ENCODE measurements around the gene GAGE12D.
"Not testable (repeated sequence)": the region's sequence is repeated elsewhere in the genome, so short reads cannot be mapped to it uniquely, and the experiment has no call there.

GAGE12D gene, protein sequence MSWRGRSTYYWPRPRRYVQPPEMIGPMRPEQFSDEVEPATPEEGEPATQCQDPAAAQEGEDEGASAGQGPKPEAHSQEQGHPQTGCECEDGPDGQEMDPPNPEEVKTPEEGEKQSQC

DNA sequence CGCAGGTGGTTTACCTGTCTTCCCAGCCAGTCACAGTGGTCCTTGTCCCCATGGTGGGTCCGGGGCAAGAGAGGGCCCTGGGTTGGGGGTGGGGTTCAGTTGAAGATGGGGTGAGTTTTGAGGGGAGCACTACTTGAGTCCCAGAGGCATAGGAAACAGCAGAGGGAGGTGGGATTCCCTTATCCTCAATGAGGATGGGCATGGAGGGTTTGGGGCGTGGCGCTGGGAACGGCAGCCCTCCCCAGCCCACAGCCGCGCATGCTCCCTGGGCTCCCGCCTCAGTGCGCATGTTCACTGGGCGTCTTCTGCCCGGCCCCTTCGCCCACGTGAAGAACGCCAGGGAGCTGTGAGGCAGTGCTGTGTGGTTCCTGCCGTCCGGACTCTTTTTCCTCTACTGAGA lies at the start of gene GAGE12D:
Gene GAGE12D, plus strand, starts transcription at position 301 of the 400 bp plus-strand sequence. CDS start 1,155 bp downstream, outside the sequence.
- H3K27ac ChIP-seq (ENCODE audit: low read length); H3K9ac ChIP-seq (ENCODE audit: low read length in 2 of 2); H3K9me3 ChIP-seq (ENCODE audit: control insufficient read depth in 2 of 2, low read length in 2 of 2); H3K27me3 ChIP-seq (ENCODE audit: control insufficient read depth in 1 of 2, insufficient read depth in 2 of 2, low read length in 2 of 2); H3K4me1 ChIP-seq (ENCODE audit: control insufficient read depth, insufficient read depth, low read length); H3K36me3 ChIP-seq (ENCODE audit: control insufficient read depth in 2 of 2, insufficient read depth in 2 of 2, low read length in 2 of 2); H3K4me3 ChIP-seq (ENCODE audit: low read length in 2 of 2): not testable (repeated sequence)

DNA sequence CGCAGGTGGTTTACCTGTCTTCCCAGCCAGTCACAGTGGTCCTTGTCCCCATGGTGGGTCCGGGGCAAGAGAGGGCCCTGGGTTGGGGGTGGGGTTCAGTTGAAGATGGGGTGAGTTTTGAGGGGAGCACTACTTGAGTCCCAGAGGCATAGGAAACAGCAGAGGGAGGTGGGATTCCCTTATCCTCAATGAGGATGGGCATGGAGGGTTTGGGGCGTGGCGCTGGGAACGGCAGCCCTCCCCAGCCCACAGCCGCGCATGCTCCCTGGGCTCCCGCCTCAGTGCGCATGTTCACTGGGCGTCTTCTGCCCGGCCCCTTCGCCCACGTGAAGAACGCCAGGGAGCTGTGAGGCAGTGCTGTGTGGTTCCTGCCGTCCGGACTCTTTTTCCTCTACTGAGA lies 9.7 kb upstream of the GAGE12D start, which contains the start of gene GAGE12C:
Gene GAGE12C, plus strand, starts transcription at position 301 of the 400 bp plus-strand sequence. CDS start 1,155 bp downstream, outside the sequence.
- H3K4me3 ChIP-seq (ENCODE audit: low read length in 2 of 2); H3K27me3 ChIP-seq (ENCODE audit: control insufficient read depth in 1 of 2, insufficient read depth in 2 of 2, low read length in 2 of 2); H3K36me3 ChIP-seq (ENCODE audit: control insufficient read depth in 2 of 2, insufficient read depth in 2 of 2, low read length in 2 of 2); H3K9me3 ChIP-seq (ENCODE audit: control insufficient read depth in 2 of 2, low read length in 2 of 2); H3K27ac ChIP-seq (ENCODE audit: low read length); H3K9ac ChIP-seq (ENCODE audit: low read length in 2 of 2); H3K4me1 ChIP-seq (ENCODE audit: control insufficient read depth, insufficient read depth, low read length): not testable (repeated sequence)

DNA sequence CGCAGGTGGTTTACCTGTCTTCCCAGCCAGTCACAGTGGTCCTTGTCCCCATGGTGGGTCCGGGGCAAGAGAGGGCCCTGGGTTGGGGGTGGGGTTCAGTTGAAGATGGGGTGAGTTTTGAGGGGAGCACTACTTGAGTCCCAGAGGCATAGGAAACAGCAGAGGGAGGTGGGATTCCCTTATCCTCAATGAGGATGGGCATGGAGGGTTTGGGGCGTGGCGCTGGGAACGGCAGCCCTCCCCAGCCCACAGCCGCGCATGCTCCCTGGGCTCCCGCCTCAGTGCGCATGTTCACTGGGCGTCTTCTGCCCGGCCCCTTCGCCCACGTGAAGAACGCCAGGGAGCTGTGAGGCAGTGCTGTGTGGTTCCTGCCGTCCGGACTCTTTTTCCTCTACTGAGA lies 9.5 kb downstream of the GAGE12D start, which contains the start of gene GAGE12E:
Gene GAGE12E, plus strand, starts transcription at position 301 of the 400 bp plus-strand sequence. CDS start 1,155 bp downstream, outside the sequence.
- not testable (repeated sequence) for H3K9ac ChIP-seq (ENCODE audit: low read length in 2 of 2); H3K4me3 ChIP-seq (ENCODE audit: low read length in 2 of 2); H3K27ac ChIP-seq (ENCODE audit: low read length); H3K9me3 ChIP-seq (ENCODE audit: control insufficient read depth in 2 of 2, low read length in 2 of 2); H3K36me3 ChIP-seq (ENCODE audit: control insufficient read depth in 2 of 2, insufficient read depth in 2 of 2, low read length in 2 of 2); H3K27me3 ChIP-seq (ENCODE audit: control insufficient read depth in 1 of 2, insufficient read depth in 2 of 2, low read length in 2 of 2); H3K4me1 ChIP-seq (ENCODE audit: control insufficient read depth, insufficient read depth, low read length)

DNA sequence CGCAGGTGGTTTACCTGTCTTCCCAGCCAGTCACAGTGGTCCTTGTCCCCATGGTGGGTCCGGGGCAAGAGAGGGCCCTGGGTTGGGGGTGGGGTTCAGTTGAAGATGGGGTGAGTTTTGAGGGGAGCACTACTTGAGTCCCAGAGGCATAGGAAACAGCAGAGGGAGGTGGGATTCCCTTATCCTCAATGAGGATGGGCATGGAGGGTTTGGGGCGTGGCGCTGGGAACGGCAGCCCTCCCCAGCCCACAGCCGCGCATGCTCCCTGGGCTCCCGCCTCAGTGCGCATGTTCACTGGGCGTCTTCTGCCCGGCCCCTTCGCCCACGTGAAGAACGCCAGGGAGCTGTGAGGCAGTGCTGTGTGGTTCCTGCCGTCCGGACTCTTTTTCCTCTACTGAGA lies 19.0 kb downstream of the GAGE12D start, which contains the start of gene GAGE12F:
Gene GAGE12F, plus strand, starts transcription at position 301 of the 400 bp plus-strand sequence. CDS start 1,155 bp downstream, outside the sequence.
- not testable (repeated sequence) for H3K4me3 ChIP-seq (ENCODE audit: low read length in 2 of 2); H3K27me3 ChIP-seq (ENCODE audit: control insufficient read depth in 1 of 2, insufficient read depth in 2 of 2, low read length in 2 of 2)

DNA sequence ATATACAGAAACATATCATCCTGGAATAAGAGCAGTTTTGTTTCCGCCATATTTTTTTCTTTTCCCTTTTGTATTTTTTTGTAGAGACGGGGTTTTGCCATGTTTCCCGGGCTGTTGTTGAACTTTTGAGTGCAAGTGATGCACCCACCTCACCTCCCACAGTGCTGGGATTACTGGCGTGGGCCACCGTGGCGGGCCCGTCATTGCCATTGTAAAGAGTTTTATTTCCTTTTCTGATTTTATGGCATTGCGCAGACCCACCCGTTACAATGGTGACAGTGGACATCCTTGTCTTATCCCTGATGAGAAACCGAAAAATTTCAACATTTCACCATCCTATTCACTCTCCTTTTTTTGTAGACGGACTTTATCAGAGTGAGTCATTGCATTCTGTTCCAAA lies 27.2 kb downstream of the GAGE12D start:
- not testable (repeated sequence) for H3K4me1 ChIP-seq (ENCODE audit: control insufficient read depth, insufficient read depth, low read length); H3K9me3 ChIP-seq (ENCODE audit: control insufficient read depth in 2 of 2, low read length in 2 of 2); H3K27ac ChIP-seq (ENCODE audit: low read length); H3K36me3 ChIP-seq (ENCODE audit: control insufficient read depth in 2 of 2, insufficient read depth in 2 of 2, low read length in 2 of 2); H3K27me3 ChIP-seq (ENCODE audit: control insufficient read depth in 1 of 2, insufficient read depth in 2 of 2, low read length in 2 of 2); H3K4me3 ChIP-seq (ENCODE audit: low read length in 2 of 2); H3K9ac ChIP-seq (ENCODE audit: low read length in 2 of 2)

More for the DNA sequence above, 19.0 kb downstream of the GAGE12D start, which contains the start of gene GAGE12F:
- H3K9ac ChIP-seq (ENCODE audit: low read length in 2 of 2); H3K36me3 ChIP-seq (ENCODE audit: control insufficient read depth in 2 of 2, insufficient read depth in 2 of 2, low read length in 2 of 2); H3K27ac ChIP-seq (ENCODE audit: low read length); H3K4me1 ChIP-seq (ENCODE audit: control insufficient read depth, insufficient read depth, low read length); H3K9me3 ChIP-seq (ENCODE audit: control insufficient read depth in 2 of 2, low read length in 2 of 2): not testable (repeated sequence)

DNA sequence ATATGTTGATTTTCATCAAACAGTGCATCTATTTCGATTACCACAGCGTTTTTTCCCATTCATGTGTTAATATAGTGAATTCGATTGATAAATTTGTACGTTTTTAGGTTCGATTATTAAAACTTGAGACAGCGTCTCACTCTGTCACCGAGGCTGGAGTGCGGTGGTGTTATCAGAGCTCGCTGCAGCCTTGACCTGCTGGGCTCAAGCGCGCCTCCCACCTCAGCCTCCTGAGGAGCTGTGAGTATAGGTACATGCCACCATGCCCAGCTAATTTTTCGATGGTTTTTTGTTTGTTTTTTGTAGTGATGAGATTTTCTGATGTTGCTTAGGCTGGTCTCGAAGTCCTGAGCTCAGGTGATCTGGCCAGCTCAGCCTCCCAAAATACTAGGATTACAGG lies 27.6 kb downstream of the GAGE12D start:
- not testable (repeated sequence) for H3K9ac ChIP-seq (ENCODE audit: low read length in 2 of 2); H3K4me3 ChIP-seq (ENCODE audit: low read length in 2 of 2); H3K4me1 ChIP-seq (ENCODE audit: control insufficient read depth, insufficient read depth, low read length); H3K36me3 ChIP-seq (ENCODE audit: control insufficient read depth in 2 of 2, insufficient read depth in 2 of 2, low read length in 2 of 2); H3K27me3 ChIP-seq (ENCODE audit: control insufficient read depth in 1 of 2, insufficient read depth in 2 of 2, low read length in 2 of 2); H3K27ac ChIP-seq (ENCODE audit: low read length); H3K9me3 ChIP-seq (ENCODE audit: control insufficient read depth in 2 of 2, low read length in 2 of 2)

DNA sequence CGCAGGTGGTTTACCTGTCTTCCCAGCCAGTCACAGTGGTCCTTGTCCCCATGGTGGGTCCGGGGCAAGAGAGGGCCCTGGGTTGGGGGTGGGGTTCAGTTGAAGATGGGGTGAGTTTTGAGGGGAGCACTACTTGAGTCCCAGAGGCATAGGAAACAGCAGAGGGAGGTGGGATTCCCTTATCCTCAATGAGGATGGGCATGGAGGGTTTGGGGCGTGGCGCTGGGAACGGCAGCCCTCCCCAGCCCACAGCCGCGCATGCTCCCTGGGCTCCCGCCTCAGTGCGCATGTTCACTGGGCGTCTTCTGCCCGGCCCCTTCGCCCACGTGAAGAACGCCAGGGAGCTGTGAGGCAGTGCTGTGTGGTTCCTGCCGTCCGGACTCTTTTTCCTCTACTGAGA lies 28.6 kb downstream of the GAGE12D start, which contains the start of gene GAGE12G:
Gene GAGE12G, plus strand, starts transcription at position 301 of the 400 bp plus-strand sequence. CDS start 1,155 bp downstream, outside the sequence.
- not testable (repeated sequence) for H3K9ac ChIP-seq (ENCODE audit: low read length in 2 of 2); H3K27me3 ChIP-seq (ENCODE audit: control insufficient read depth in 1 of 2, insufficient read depth in 2 of 2, low read length in 2 of 2); H3K4me1 ChIP-seq (ENCODE audit: control insufficient read depth, insufficient read depth, low read length); H3K36me3 ChIP-seq (ENCODE audit: control insufficient read depth in 2 of 2, insufficient read depth in 2 of 2, low read length in 2 of 2); H3K9me3 ChIP-seq (ENCODE audit: control insufficient read depth in 2 of 2, low read length in 2 of 2); H3K4me3 ChIP-seq (ENCODE audit: low read length in 2 of 2); H3K27ac ChIP-seq (ENCODE audit: low read length)

DNA sequence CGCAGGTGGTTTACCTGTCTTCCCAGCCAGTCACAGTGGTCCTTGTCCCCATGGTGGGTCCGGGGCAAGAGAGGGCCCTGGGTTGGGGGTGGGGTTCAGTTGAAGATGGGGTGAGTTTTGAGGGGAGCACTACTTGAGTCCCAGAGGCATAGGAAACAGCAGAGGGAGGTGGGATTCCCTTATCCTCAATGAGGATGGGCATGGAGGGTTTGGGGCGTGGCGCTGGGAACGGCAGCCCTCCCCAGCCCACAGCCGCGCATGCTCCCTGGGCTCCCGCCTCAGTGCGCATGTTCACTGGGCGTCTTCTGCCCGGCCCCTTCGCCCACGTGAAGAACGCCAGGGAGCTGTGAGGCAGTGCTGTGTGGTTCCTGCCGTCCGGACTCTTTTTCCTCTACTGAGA lies 38.1 kb downstream of the GAGE12D start, which contains the start of gene GAGE12H:
Gene GAGE12H, plus strand, starts transcription at position 301 of the 400 bp plus-strand sequence. CDS start 1,155 bp downstream, outside the sequence.
- H3K27me3 ChIP-seq (ENCODE audit: control insufficient read depth in 1 of 2, insufficient read depth in 2 of 2, low read length in 2 of 2); H3K27ac ChIP-seq (ENCODE audit: low read length); H3K9ac ChIP-seq (ENCODE audit: low read length in 2 of 2); H3K4me1 ChIP-seq (ENCODE audit: control insufficient read depth, insufficient read depth, low read length); H3K4me3 ChIP-seq (ENCODE audit: low read length in 2 of 2); H3K9me3 ChIP-seq (ENCODE audit: control insufficient read depth in 2 of 2, low read length in 2 of 2); H3K36me3 ChIP-seq (ENCODE audit: control insufficient read depth in 2 of 2, insufficient read depth in 2 of 2, low read length in 2 of 2): not testable (repeated sequence)

DNA sequence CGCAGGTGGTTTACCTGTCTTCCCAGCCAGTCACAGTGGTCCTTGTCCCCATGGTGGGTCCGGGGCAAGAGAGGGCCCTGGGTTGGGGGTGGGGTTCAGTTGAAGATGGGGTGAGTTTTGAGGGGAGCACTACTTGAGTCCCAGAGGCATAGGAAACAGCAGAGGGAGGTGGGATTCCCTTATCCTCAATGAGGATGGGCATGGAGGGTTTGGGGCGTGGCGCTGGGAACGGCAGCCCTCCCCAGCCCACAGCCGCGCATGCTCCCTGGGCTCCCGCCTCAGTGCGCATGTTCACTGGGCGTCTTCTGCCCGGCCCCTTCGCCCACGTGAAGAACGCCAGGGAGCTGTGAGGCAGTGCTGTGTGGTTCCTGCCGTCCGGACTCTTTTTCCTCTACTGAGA lies 47.7 kb downstream of the GAGE12D start, which contains the start of gene GAGE2A:
Gene GAGE2A, plus strand, starts transcription at position 301 of the 400 bp plus-strand sequence. CDS start 1,155 bp downstream, outside the sequence.
- not testable (repeated sequence) for H3K9ac ChIP-seq (ENCODE audit: low read length in 2 of 2); H3K27ac ChIP-seq (ENCODE audit: low read length); H3K27me3 ChIP-seq (ENCODE audit: control insufficient read depth in 1 of 2, insufficient read depth in 2 of 2, low read length in 2 of 2); H3K4me3 ChIP-seq (ENCODE audit: low read length in 2 of 2); H3K4me1 ChIP-seq (ENCODE audit: control insufficient read depth, insufficient read depth, low read length); H3K9me3 ChIP-seq (ENCODE audit: control insufficient read depth in 2 of 2, low read length in 2 of 2); H3K36me3 ChIP-seq (ENCODE audit: control insufficient read depth in 2 of 2, insufficient read depth in 2 of 2, low read length in 2 of 2)

DNA sequence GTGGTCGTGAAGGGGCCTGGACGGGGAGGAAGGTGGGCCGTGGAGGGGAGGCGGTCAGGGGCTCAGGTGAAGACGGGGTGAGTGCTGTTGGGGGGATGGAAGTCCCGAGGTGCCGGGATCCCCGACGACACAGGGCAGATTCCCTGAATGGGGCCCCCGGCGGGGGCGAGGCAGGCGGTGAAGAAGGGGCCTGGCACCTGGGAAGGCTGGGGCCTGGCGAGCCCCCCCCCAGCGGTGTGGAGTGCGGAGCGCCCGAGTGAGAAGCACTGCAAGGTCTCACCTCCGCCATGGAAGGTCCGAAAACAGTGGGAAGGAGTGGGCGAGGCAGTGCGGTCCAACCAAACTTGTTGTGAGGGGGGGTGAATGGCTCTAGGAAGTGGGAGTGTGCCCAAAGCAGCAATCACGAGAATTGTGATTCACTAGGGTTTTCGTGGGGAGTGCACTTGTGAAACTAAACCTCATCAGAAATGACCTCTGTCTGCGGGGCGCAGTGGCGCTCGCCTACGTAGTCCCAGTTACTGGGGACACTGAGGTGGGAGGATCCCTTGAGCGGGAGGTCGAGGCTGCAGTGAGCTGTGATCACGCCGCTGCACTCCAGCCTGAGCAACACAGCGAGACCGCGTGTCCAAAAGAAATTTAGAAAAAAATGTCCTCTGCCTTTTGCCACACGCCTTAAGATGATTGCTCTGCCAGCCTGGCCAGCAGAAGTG lies 48.4 kb downstream of the GAGE12D start:
- not testable (repeated sequence) for H3K27me3 ChIP-seq (ENCODE audit: control insufficient read depth in 1 of 2, insufficient read depth in 2 of 2, low read length in 2 of 2); H3K4me3 ChIP-seq (ENCODE audit: low read length in 2 of 2); H3K9me3 ChIP-seq (ENCODE audit: control insufficient read depth in 2 of 2, low read length in 2 of 2); H3K27ac ChIP-seq (ENCODE audit: low read length); H3K9ac ChIP-seq (ENCODE audit: low read length in 2 of 2); H3K36me3 ChIP-seq (ENCODE audit: control insufficient read depth in 2 of 2, insufficient read depth in 2 of 2, low read length in 2 of 2); H3K4me1 ChIP-seq (ENCODE audit: control insufficient read depth, insufficient read depth, low read length)

DNA sequence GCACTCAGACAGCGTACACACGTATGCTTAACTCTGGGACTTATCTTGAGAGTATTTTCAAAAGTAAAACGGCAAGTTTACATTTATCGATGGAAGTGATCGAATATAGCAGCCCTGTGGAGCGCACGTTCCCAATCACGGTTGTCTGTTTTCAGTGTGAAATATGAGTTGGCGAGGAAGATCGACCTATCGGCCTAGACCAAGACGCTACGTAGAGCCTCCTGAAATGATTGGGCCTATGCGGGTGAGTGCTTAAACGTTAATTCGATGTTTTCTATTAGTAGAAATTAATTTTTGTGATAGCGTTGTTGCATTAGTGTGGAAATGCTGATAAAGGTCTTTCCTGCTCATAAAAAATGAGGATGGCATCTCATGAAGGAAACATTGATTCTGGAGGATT lies 49.0 kb downstream of the GAGE12D start:
- not testable (repeated sequence) for H3K4me1 ChIP-seq (ENCODE audit: control insufficient read depth, insufficient read depth, low read length); H3K9ac ChIP-seq (ENCODE audit: low read length in 2 of 2); H3K27me3 ChIP-seq (ENCODE audit: control insufficient read depth in 1 of 2, insufficient read depth in 2 of 2, low read length in 2 of 2); H3K4me3 ChIP-seq (ENCODE audit: low read length in 2 of 2); H3K27ac ChIP-seq (ENCODE audit: low read length); H3K36me3 ChIP-seq (ENCODE audit: control insufficient read depth in 2 of 2, insufficient read depth in 2 of 2, low read length in 2 of 2); H3K9me3 ChIP-seq (ENCODE audit: control insufficient read depth in 2 of 2, low read length in 2 of 2)
